ENCODE results near the gene UNC5C.
A peak's percentile ranks its signal among the peaks of the same experiment; 100 is the strongest.

Gene UNC5C

GRCh38 chr4:95157596-95157995 lies 391.2 kb downstream of the UNC5C start:
- peaks cover 0 to 2% of the 10 kb centered on the region in 2 experiments for H3K4me1 ChIP-seq (ENCODE audit: control insufficient read depth in 1 of 2, insufficient read depth in 2 of 2, low read length in 2 of 2)
- H3K4ac ChIP-seq (ENCODE audit: low read depth, low read length): no peak overlapping the region
- no peak overlapping the region for H2BK5ac ChIP-seq (ENCODE audit: low read depth, low read length, poor library complexity)
- H3K79me2 ChIP-seq (ENCODE audit: control insufficient read depth, insufficient read depth, low read length, poor library complexity): no peaks in the 10 kb centered on the region
- no peak overlapping the region for H3K27ac ChIP-seq (ENCODE audit: low read depth, low read length)
- H3K27me3 ChIP-seq (ENCODE audit: insufficient read depth, low read length): no peaks in the 10 kb centered on the region
- no peak overlapping the region for H3K4me2 ChIP-seq (ENCODE audit: low read length)
- H2AK5ac ChIP-seq (ENCODE audit: low read length): no peak overlapping the region
- no peak overlapping the region for H2AFZ ChIP-seq (ENCODE audit: insufficient read depth, low read length, poor library complexity)
- H3K18ac ChIP-seq (ENCODE audit: low read length): no peak overlapping the region
- H3K9me3 ChIP-seq (ENCODE audit: insufficient read depth, low read depth, low read length): no peaks in the 10 kb centered on the region
- H4K91ac ChIP-seq (ENCODE audit: low read depth, low read length): no peak overlapping the region
- no peak overlapping the region for H2BK12ac ChIP-seq (ENCODE audit: low read length)
- no peak overlapping the region for H3K23ac ChIP-seq (ENCODE audit: low read length)
- DNase-seq: no peak
- H3K79me1 ChIP-seq (ENCODE audit: low read length): no peaks in the 10 kb centered on the region
- H3K36me3 ChIP-seq (ENCODE audit: control insufficient read depth in 1 of 2, insufficient read depth in 2 of 2, low read length in 2 of 2): peaks cover 0 to 2% of the 10 kb centered on the region in 2 experiments
- H4K12ac ChIP-seq (ENCODE audit: low read depth, low read length): no peak overlapping the region
- no peak overlapping the region for H3K9ac ChIP-seq (ENCODE audit: low read length)
- no peak overlapping the region for H4K8ac ChIP-seq (ENCODE audit: low read depth, low read length)
- no peak overlapping the region for H3K14ac ChIP-seq (ENCODE audit: low read length)
- no peak overlapping the region for H3K4me3 ChIP-seq (ENCODE audit: low read depth, low read length)
- H2BK120ac ChIP-seq (ENCODE audit: insufficient read depth, low read length, poor library complexity): no peak overlapping the region

GRCh38 chr4:95156452-95156765 lies 392.4 kb downstream of the UNC5C start:
- Histone ChIP-seq H3K23ac (ENCODE audit: low read length) (no peak overlapping the region), H3K79me1 (ENCODE audit: low read length) (no peaks in the 10 kb centered on the region), H2AFZ (ENCODE audit: insufficient read depth, low read length, poor library complexity) (no peak overlapping the region), H4K12ac (ENCODE audit: low read depth, low read length) (no peak overlapping the region), H3K14ac (ENCODE audit: low read length) (no peak overlapping the region), H2BK12ac (ENCODE audit: low read length) (no peak overlapping the region), H3K18ac (ENCODE audit: low read length) (no peak overlapping the region), H3K9ac (ENCODE audit: low read length) (no peak overlapping the region), H3K79me2 (ENCODE audit: control insufficient read depth, insufficient read depth, low read length, poor library complexity) (no peaks in the 10 kb centered on the region), H3K4me3 (ENCODE audit: low read depth, low read length) (no peak overlapping the region), H3K36me3 (ENCODE audit: control insufficient read depth in 1 of 2, insufficient read depth in 2 of 2, low read length in 2 of 2) (no peaks in the 10 kb centered on the region), H4K91ac (ENCODE audit: low read depth, low read length) (no peak overlapping the region), H3K9me3 (ENCODE audit: insufficient read depth, low read depth, low read length) (no peaks in the 10 kb centered on the region), H3K4me1 (ENCODE audit: control insufficient read depth in 1 of 2, insufficient read depth in 2 of 2, low read length in 2 of 2) (peaks cover 0 to 2% of the 10 kb centered on the region in 2 experiments), H2AK5ac (ENCODE audit: low read length) (no peak overlapping the region), H2BK5ac (ENCODE audit: low read depth, low read length, poor library complexity) (no peak overlapping the region), H3K27me3 (ENCODE audit: insufficient read depth, low read length) (no peaks in the 10 kb centered on the region), H4K8ac (ENCODE audit: low read depth, low read length) (no peak overlapping the region), H3K27ac (ENCODE audit: low read depth, low read length) (no peak overlapping the region), H2BK120ac (ENCODE audit: insufficient read depth, low read length, poor library complexity) (no peak overlapping the region), H3K4me2 (ENCODE audit: low read length) (no peak overlapping the region), H3K4ac (ENCODE audit: low read depth, low read length) (no peak overlapping the region)
- no peak for DNase-seq
- WGBS (ENCODE audit: extremely low coverage, insufficient coverage, insufficient read length): no CpG with 5 or more reads among the region's 3 CpGs

DNA sequence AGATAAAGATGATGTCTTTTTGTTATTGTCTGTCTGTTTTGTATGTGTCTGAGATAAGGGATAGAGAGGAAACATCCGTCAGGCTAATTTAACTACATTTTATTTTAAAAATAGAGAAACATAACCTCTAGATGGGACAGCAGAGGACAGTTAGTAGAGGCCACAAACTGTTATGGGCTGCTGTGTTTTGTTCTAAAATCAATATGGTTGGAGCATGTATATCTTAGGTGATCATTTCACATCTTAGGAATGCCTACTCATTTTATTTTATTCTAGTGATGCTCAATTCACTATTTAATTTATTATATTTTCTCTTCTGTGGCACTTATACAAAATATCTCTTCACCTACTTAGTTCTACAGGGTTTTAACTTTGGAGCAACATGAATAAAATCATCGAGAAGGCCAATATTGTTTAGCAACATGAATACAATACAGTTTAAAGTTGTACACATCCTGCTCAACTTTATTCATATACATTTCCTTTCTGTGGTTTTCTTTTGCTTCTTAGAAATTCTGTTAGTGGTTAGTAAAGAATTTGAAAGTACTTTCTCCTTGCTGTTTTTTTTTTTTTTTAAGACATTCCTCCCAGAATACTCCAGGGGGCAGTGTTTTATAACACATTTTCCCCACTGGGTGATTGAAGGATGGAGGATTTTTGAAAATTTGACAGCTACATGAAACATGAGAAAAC lies 392.9 kb downstream of the UNC5C start:
- peak; percentile 13 to 76 for DNase-seq
- H2AFZ ChIP-seq (ENCODE audit: insufficient read depth, low read length, poor library complexity): no peak overlapping the region
- no peaks in the 10 kb centered on the region for H3K36me3 ChIP-seq (ENCODE audit: control insufficient read depth in 1 of 2, insufficient read depth in 2 of 2, low read length in 2 of 2)
- H3K27ac ChIP-seq (ENCODE audit: low read depth, low read length): no peak overlapping the region
- H2BK12ac ChIP-seq (ENCODE audit: low read length): no peak overlapping the region
- H2BK120ac ChIP-seq (ENCODE audit: insufficient read depth, low read length, poor library complexity): no peak overlapping the region
- no peak overlapping the region for H4K8ac ChIP-seq (ENCODE audit: low read depth, low read length)
- no peaks in the 10 kb centered on the region for H3K27me3 ChIP-seq (ENCODE audit: insufficient read depth, low read length)
- H3K4me3 ChIP-seq (ENCODE audit: low read depth, low read length): no peak overlapping the region
- H3K79me2 ChIP-seq (ENCODE audit: control insufficient read depth, insufficient read depth, low read length, poor library complexity): no peaks in the 10 kb centered on the region
- H4K91ac ChIP-seq (ENCODE audit: low read depth, low read length): no peak overlapping the region
- no peak overlapping the region for H3K23ac ChIP-seq (ENCODE audit: low read length)
- no peak overlapping the region for H4K12ac ChIP-seq (ENCODE audit: low read depth, low read length)
- H2BK5ac ChIP-seq (ENCODE audit: low read depth, low read length, poor library complexity): no peak overlapping the region
- H3K18ac ChIP-seq (ENCODE audit: low read length): no peak overlapping the region
- H3K9ac ChIP-seq (ENCODE audit: low read length): no peak overlapping the region
- no CpG with 5 or more reads among the region's 2 CpGs for WGBS (ENCODE audit: extremely low coverage, insufficient coverage, insufficient read length)
- H3K79me1 ChIP-seq (ENCODE audit: low read length): no peaks in the 10 kb centered on the region
- H3K14ac ChIP-seq (ENCODE audit: low read length): no peak overlapping the region
- no peaks in the 10 kb centered on the region for H3K9me3 ChIP-seq (ENCODE audit: insufficient read depth, low read depth, low read length)
- H3K4me2 ChIP-seq (ENCODE audit: low read length): no peak overlapping the region
- H2AK5ac ChIP-seq (ENCODE audit: low read length): no peak overlapping the region
- no peak overlapping the region for H3K4ac ChIP-seq (ENCODE audit: low read depth, low read length)
- H3K4me1 ChIP-seq (ENCODE audit: control insufficient read depth in 1 of 2, insufficient read depth in 2 of 2, low read length in 2 of 2): peaks cover 0 to 2% of the 10 kb centered on the region in 2 experiments

DNA sequence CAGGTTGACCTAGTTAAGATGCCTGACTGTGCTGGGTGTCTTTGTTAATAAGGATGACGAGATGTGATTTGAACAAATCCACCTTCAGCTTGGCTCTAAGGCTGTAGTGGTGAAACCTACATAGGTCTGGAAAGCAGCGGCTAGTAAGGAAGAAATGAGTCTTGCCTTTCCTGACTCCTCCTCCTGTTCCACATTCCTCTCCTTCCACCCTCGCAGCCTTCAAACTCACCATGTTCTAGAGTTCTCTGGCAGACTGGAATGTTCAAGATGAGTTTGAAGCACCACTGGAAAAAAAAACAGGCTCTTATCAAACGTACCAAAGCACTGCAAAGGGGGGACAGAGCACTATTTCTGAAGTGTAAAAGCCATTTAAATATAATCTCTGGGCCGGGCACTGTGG lies 395.6 kb downstream of the UNC5C start:
- Histone ChIP-seq H3K79me1 (ENCODE audit: low read length) (no peaks in the 10 kb centered on the region), H3K9me3 (ENCODE audit: insufficient read depth, low read depth, low read length) (no peaks in the 10 kb centered on the region), H3K4me3 (ENCODE audit: low read depth, low read length) (no peak overlapping the region), H3K4ac (ENCODE audit: low read depth, low read length) (no peak overlapping the region), H3K9ac (ENCODE audit: low read length) (no peak overlapping the region), H4K8ac (ENCODE audit: low read depth, low read length) (no peak overlapping the region), H3K27me3 (ENCODE audit: insufficient read depth, low read length) (no peaks in the 10 kb centered on the region), H2BK5ac (ENCODE audit: low read depth, low read length, poor library complexity) (no peak overlapping the region), H3K4me1 (ENCODE audit: control insufficient read depth in 1 of 2, insufficient read depth in 2 of 2, low read length in 2 of 2) (peaks cover 0 to 2% of the 10 kb centered on the region in 2 experiments), H3K23ac (ENCODE audit: low read length) (no peak overlapping the region), H4K12ac (ENCODE audit: low read depth, low read length) (no peak overlapping the region), H4K91ac (ENCODE audit: low read depth, low read length) (no peak overlapping the region), H3K14ac (ENCODE audit: low read length) (no peak overlapping the region), H2AK5ac (ENCODE audit: low read length) (no peak overlapping the region), H2AFZ (ENCODE audit: insufficient read depth, low read length, poor library complexity) (no peak overlapping the region), H3K36me3 (ENCODE audit: control insufficient read depth in 1 of 2, insufficient read depth in 2 of 2, low read length in 2 of 2) (no peaks in the 10 kb centered on the region), H2BK120ac (ENCODE audit: insufficient read depth, low read length, poor library complexity) (peak overlapping the region; percentile 43), H2BK12ac (ENCODE audit: low read length) (no peak overlapping the region), H3K18ac (ENCODE audit: low read length) (no peak overlapping the region), H3K79me2 (ENCODE audit: control insufficient read depth, insufficient read depth, low read length, poor library complexity) (no peaks in the 10 kb centered on the region), H3K27ac (ENCODE audit: low read depth, low read length) (no peak overlapping the region), H3K4me2 (ENCODE audit: low read length) (no peak overlapping the region)
- DNase-seq: no peak
- WGBS (ENCODE audit: extremely low coverage, insufficient coverage, insufficient read length): no CpG with 5 or more reads among the region's 5 CpGs
